T-helper 9 cell (primary cell): Measurements from ENCODE around the gene ZNF526.
"Not testable (repeated sequence)": the region's sequence is repeated elsewhere in the genome, so short reads cannot be mapped to it uniquely, and the experiment has no call there.

Source experiments
- DNase-seq: peaks from one replicate; pipeline ENCODE4 v3.0.0-alpha.2; 2020

ZNF526 gene

GRCh38 chr19:42248270-42249148, 28.4 kb downstream of the ZNF526 start:
- DNase-seq, result no peak

- DNase-seq, result no peak
Observed at GRCh38 chr19:42249149-42249750, 29.1 kb downstream of the ZNF526 start.

- DNase-seq, result no peak
Observed at GRCh38 chr19:42249769-42250168, 29.7 kb downstream of the ZNF526 start.

GRCh38 chr19:42250183-42250665, 30.1 kb downstream of the ZNF526 start:
- no peak for DNase-seq

- no peak for DNase-seq
Observed at GRCh38 chr19:42250666-42251531, 30.8 kb downstream of the ZNF526 start.

GRCh38 chr19:42251572-42252358, 31.7 kb downstream of the ZNF526 start:
- DNase-seq, result no peak

- DNase-seq, result no peak
Observed at GRCh38 chr19:42252365-42253244, 32.5 kb downstream of the ZNF526 start.

- DNase-seq, result peak; percentile 64
Observed at GRCh38 chr19:42253245-42254088, 33.4 kb downstream of the ZNF526 start.

- peak; percentile 70 for DNase-seq
Observed at GRCh38 chr19:42254089-42254849, 34.2 kb downstream of the ZNF526 start.

GRCh38 chr19:42254850-42255765, 35.0 kb downstream of the ZNF526 start, which contains the start of gene ERF:
Gene ERF, minus strand, starts transcription at chr19:42255128. Its CDS starts 129 bp downstream, at chr19:42254999.
- DNase-seq, result peak; percentile 94

- no peak for DNase-seq
Observed at GRCh38 chr19:42255766-42256745, 35.9 kb downstream of the ZNF526 start.

- DNase-seq, result not testable (repeated sequence)
Observed at GRCh38 chr19:42257842-42258241, 37.7 kb downstream of the ZNF526 start.

- DNase-seq, result no peak
Observed at GRCh38 chr19:42261763-42262162, 41.7 kb downstream of the ZNF526 start.

- not testable (repeated sequence) for DNase-seq
Observed at GRCh38 chr19:42266105-42266504, 46.0 kb downstream of the ZNF526 start.

GRCh38 chr19:42266928-42267603, 47.0 kb downstream of the ZNF526 start:
- DNase-seq, result not testable (repeated sequence)

GRCh38 chr19:42267644-42268141, 47.6 kb downstream of the ZNF526 start:
- DNase-seq, result no peak
